Caco-2 (cell line): ENCODE data around the gene SLC35E1. TPM values are rescaled to one million over a fixed set of nuclear protein-coding genes. Genes with fewer than 3 reads are reported as not detected.

Source experiments
- BruUV-seq: library from RNA; stranded (reverse); fragments of 400-500 nt; replicated peaks from 2 replicates; lab custom pipeline; 2021; lab: Mats Ljungman, UMichigan
- CTCF ChIA-PET: fragments of 300-600 bp; sonication (Branson Sonifier 250); formaldehyde crosslinking; loops from one replicate; lab custom pipeline; 2022; ENCODE audit warnings: antibody characterized with exemption; lab: Charles Lee
- POLR2A ChIA-PET: fragments of 300-600 bp; sonication (Branson Sonifier 250); formaldehyde crosslinking; loops from one replicate; lab custom pipeline; 2022; ENCODE audit warnings: antibody characterized with exemption; lab: Charles Lee
- DNase-seq, 2 experiments: peaks; one replicate each; pipeline versions ENCODE4 v3.0.0 to v3.0.0-alpha.2; 2020 to 2022
- H3K27me3 ChIP-seq: replicated peaks from 2 replicates; pipeline ENCODE4 v1.6.0; 2011; ENCODE audit warnings: low read length; ENCODE audit not compliant: control insufficient read depth, insufficient read depth
- H3K36me3 ChIP-seq: 2 replicates; pipeline ENCODE4 v1.5.1; 2011; ENCODE audit warnings: low read length; ENCODE audit not compliant: control insufficient read depth, insufficient read depth
- H3K4me1 ChIP-seq: fragments of 250-450 bp; sonication (Bioruptor Pico); 2 replicates; pipeline ENCODE4 v1.5.1; 2020; ENCODE audit warnings: mild to moderate bottlenecking
- H3K4me3 ChIP-seq: 2 replicates; pipeline ENCODE4 v1.5.1; 2011; ENCODE audit warnings: low read depth, mild to moderate bottlenecking, control low read depth, low read length
- H3K9me3 ChIP-seq: fragments of 250-450 bp; sonication (Bioruptor Pico); 2 replicates; pipeline ENCODE4 v1.5.1; 2020; ENCODE audit warnings: mild to moderate bottlenecking, moderate library complexity
- H3K27ac Mint-ChIP-seq: one replicate; pipeline ENCODE4 v1.8.0; 2022; ENCODE audit warnings: mixed read lengths; ENCODE audit not compliant: unreplicated experiment
- H3K27me3 Mint-ChIP-seq: one replicate; pipeline ENCODE4 v1.8.0; 2022; ENCODE audit warnings: mixed read lengths; ENCODE audit not compliant: insufficient read depth, unreplicated experiment
- H3K36me3 Mint-ChIP-seq: one replicate; pipeline ENCODE4 v1.8.0; 2022; ENCODE audit warnings: mild to moderate bottlenecking, mixed read lengths; ENCODE audit not compliant: insufficient read depth, unreplicated experiment
- H3K4me1 Mint-ChIP-seq: one replicate; pipeline ENCODE4 v1.8.0; 2022; ENCODE audit warnings: low read depth, mixed read lengths; ENCODE audit not compliant: unreplicated experiment
- H3K4me3 Mint-ChIP-seq: one replicate; pipeline ENCODE4 v1.8.0; 2022; ENCODE audit warnings: mild to moderate bottlenecking, moderate library complexity, mixed read lengths; ENCODE audit not compliant: unreplicated experiment
- H3K9me3 Mint-ChIP-seq: one replicate; pipeline ENCODE4 v1.8.0; 2022; ENCODE audit warnings: mixed read lengths; ENCODE audit not compliant: unreplicated experiment
- intact Hi-C: fragments of 100-400 bp; cut with micrococcal nuclease; formaldehyde crosslinking; loops from one replicate; pipeline ENCODE4 v1.10.0; 2022; ENCODE audit not compliant: unreplicated experiment
- total RNA-seq: library from RNA; stranded (reverse); gene quantifications from 2 replicates; pipeline ENCODE4 v1.2.3, GENCODE V29; 2022
- TF ChIP-seq, protein P1 (sequence below), 2 experiments: fragments of 200-600 bp in 1 of 2; IDR thresholded peaks; 1 replicate in 1 of 2; 2 replicates in 1 of 2; pipeline versions ENCODE4 v1.5.1 to v1.8.0; 2011 to 2022; ENCODE audit warnings: antibody characterized with exemption in 1 of 2, control low read depth in 1 of 2, inconsistent platforms in 1 of 2, low read depth in 1 of 2, low read length in 1 of 2, mild to moderate bottlenecking in 1 of 2, moderate library complexity in 1 of 2; ENCODE audit not compliant: insufficient read depth in 1 of 2, severe bottlenecking in 1 of 2, unreplicated experiment in 1 of 2

Gene SLC35E1
- total RNA-seq, 1 experiment from 2014 or later = 37.9 TPM

- no peaks in the 10 kb centered on the region for H3K27me3 Mint-ChIP-seq
- intact Hi-C loops = no loop called here
- ChIA-PET CTCF (no interaction called here), POLR2A (no interaction called here)
- Histone ChIP-seq H3K27me3 (no peaks in the 10 kb centered on the region), H3K36me3 (no peaks in the 10 kb centered on the region), H3K4me1 (0 out of 2 replicates have a peak, but pooled peaks cover 5% of the 10 kb centered on the region), H3K9me3 (no peaks in the 10 kb centered on the region), H3K4me3 (no peak overlapping the region)
- DNase-seq = no peak
- TF ChIP-seq, protein P1, sequence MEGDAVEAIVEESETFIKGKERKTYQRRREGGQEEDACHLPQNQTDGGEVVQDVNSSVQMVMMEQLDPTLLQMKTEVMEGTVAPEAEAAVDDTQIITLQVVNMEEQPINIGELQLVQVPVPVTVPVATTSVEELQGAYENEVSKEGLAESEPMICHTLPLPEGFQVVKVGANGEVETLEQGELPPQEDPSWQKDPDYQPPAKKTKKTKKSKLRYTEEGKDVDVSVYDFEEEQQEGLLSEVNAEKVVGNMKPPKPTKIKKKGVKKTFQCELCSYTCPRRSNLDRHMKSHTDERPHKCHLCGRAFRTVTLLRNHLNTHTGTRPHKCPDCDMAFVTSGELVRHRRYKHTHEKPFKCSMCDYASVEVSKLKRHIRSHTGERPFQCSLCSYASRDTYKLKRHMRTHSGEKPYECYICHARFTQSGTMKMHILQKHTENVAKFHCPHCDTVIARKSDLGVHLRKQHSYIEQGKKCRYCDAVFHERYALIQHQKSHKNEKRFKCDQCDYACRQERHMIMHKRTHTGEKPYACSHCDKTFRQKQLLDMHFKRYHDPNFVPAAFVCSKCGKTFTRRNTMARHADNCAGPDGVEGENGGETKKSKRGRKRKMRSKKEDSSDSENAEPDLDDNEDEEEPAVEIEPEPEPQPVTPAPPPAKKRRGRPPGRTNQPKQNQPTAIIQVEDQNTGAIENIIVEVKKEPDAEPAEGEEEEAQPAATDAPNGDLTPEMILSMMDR (IDR thresholded peaks at IDR 0.05; ENCODE audit: insufficient read depth in 1 of 2, low read depth in 1 of 2, low read length in 1 of 2, severe bottlenecking in 1 of 2, unreplicated experiment in 1 of 2) = no peak
- no peaks in the 10 kb centered on the region for H3K4me1 Mint-ChIP-seq
- no peaks in the 10 kb centered on the region for H3K9me3 Mint-ChIP-seq
- H3K4me3 Mint-ChIP-seq = no peak overlapping the region
- no peak overlapping the region for H3K27ac Mint-ChIP-seq
- peaks cover 13% of the 10 kb centered on the region for H3K36me3 Mint-ChIP-seq
- no TSS peak for BruUV-seq
Measured at GRCh38 chr19:16581971-16582343, 9.7 kb upstream of the SLC35E1 start.

DNA sequence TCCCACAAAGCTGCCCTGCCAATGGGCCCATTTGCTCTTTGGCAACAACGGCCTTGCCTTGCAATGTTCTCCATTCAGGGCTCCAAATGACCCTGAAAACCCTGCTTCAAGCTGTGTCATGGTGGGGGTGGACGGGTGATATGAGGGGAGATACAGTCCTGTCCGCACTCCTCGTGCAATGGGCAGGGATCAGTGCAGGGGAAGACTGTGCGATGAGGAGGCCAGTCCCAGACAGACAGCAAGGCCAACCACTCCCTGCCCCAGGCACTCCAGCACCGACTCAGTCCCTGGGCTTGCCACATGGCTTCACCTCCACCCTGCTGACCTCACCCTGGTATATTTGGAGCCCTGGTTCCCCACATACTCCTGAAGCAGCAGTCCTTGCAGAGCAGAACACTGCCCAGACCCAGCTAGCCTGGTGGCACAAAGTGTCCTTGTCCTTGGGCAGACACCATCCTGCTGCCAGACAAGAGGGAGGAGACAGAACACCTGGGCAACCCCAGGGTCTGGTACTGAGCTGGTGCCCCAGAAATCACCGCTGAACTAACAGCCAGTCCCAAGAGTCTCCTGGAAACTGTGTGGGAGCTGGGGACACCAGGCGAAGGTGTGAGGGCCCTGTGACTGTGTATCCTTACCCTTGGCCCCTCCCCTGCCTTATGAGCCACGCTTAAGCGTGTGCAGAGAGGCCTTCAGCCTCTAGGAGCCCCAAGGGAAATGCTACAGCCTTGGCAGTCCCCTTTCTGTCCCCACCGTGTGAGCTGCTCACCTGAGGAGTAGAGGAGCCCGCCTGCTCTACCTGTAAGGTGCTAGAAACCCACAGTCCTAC is 9.1 kb upstream of the SLC35E1 start:
- intact Hi-C loops = no loop called here

DNA sequence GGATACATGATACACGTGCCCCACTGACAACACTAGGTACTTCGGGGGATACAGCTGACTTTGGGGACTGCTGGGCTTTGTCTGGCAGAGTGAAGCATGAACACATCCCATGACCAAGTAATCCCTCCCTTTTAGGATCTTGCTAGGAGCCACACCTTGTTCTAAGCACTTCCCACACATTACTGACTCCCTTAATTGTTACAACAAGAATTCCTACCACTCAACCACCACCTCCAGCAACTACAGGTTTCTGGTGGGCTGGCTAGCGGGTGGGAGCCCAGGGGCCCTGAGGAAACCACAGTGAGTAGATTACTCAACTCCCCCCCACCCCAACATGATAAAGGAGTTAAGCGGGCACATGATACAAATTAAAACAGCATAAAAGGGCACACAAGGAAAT is 7.2 kb upstream of the SLC35E1 start:
- BruUV-seq = no TSS peak
- no peak for DNase-seq
- H3K4me1 Mint-ChIP-seq = no peaks in the 10 kb centered on the region
- CTCF ChIA-PET = no interaction called here
- Histone ChIP-seq H3K36me3 (peaks cover 2% of the 10 kb centered on the region; the same call in 1 of the 2 replicates), H3K9me3 (no peaks in the 10 kb centered on the region), H3K4me3 (no peak overlapping the region), H3K4me1 (0 out of 2 replicates have a peak, but pooled peaks cover 2% of the 10 kb centered on the region), H3K27me3 (no peaks in the 10 kb centered on the region)
- POLR2A ChIA-PET = no interaction called here
- no peak overlapping the region for H3K4me3 Mint-ChIP-seq
- no peaks in the 10 kb centered on the region for H3K9me3 Mint-ChIP-seq
- H3K36me3 Mint-ChIP-seq = peaks cover 34% of the 10 kb centered on the region
- no peak overlapping the region for H3K27ac Mint-ChIP-seq
- H3K27me3 Mint-ChIP-seq = no peaks in the 10 kb centered on the region
- intact Hi-C loops = no loop called here
- TF ChIP-seq, protein P1 (IDR thresholded peaks at IDR 0.05; ENCODE audit: insufficient read depth in 1 of 2, low read depth in 1 of 2, low read length in 1 of 2, severe bottlenecking in 1 of 2, unreplicated experiment in 1 of 2) = no peak

More for the DNA sequence above, 9.1 kb upstream of the SLC35E1 start:
- no peaks in the 10 kb centered on the region for H3K4me1 Mint-ChIP-seq
- H3K4me1 ChIP-seq = 0 out of 2 replicates have a peak, but pooled peaks cover 5% of the 10 kb centered on the region
- no peaks in the 10 kb centered on the region for H3K27me3 Mint-ChIP-seq
- H3K9me3 Mint-ChIP-seq = no peaks in the 10 kb centered on the region
- H3K27me3 ChIP-seq = no peaks in the 10 kb centered on the region
- peak overlapping the region; percentile 26 for H3K27ac Mint-ChIP-seq
- DNase-seq = no peak
- TF ChIP-seq, protein P1 (IDR thresholded peaks at IDR 0.05; ENCODE audit: insufficient read depth in 1 of 2, low read depth in 1 of 2, low read length in 1 of 2, severe bottlenecking in 1 of 2, unreplicated experiment in 1 of 2) = no peak
- peaks cover 18% of the 10 kb centered on the region for H3K36me3 Mint-ChIP-seq
- no peak overlapping the region for H3K4me3 Mint-ChIP-seq
- CTCF ChIA-PET = no interaction called here
- POLR2A ChIA-PET = no interaction called here
- no peaks in the 10 kb centered on the region for H3K36me3 ChIP-seq
- no TSS peak for BruUV-seq
- H3K4me3 ChIP-seq = no peak overlapping the region
- H3K9me3 ChIP-seq = no peaks in the 10 kb centered on the region
